Smooth muscle cell (in vitro differentiated cells): ENCODE data around the gene DDR1. TPM values are rescaled to one million over a fixed set of nuclear protein-coding genes. Genes with fewer than 3 reads are reported as not detected.

ENCODE experiments used
- DNase-seq: peaks from one replicate; lab custom pipeline; 2025; ENCODE audit not compliant: unreplicated experiment; lab: John Stamatoyannopoulos, UW
- H2AFZ ChIP-seq: fragments of 200-600 bp; sonication (generic); 2 replicates; pipeline ENCODE4 v1.6.0; 2016; ENCODE audit warnings: antibody characterized with exemption, low read depth, mild to moderate bottlenecking
- H3F3A ChIP-seq: fragments of 200-600 bp; sonication (generic); 2 replicates; pipeline ENCODE4 v1.6.0; 2017; ENCODE audit warnings: antibody characterized with exemption, low read depth
- H3K27ac ChIP-seq: fragments of 200-600 bp; sonication (generic); 2 replicates; pipeline ENCODE4 v1.5.1; 2016; ENCODE audit warnings: low read depth, mild to moderate bottlenecking
- H3K27me3 ChIP-seq: fragments of 200-600 bp; sonication (generic); 2 replicates; pipeline ENCODE4 v1.6.1; 2016; ENCODE audit warnings: low read depth, mild to moderate bottlenecking
- H3K36me3 ChIP-seq: fragments of 200-600 bp; sonication (generic); 2 replicates; pipeline ENCODE4 v1.5.1; 2016; ENCODE audit warnings: low read depth
- H3K4me1 ChIP-seq: fragments of 200-600 bp; sonication (generic); 2 replicates; pipeline ENCODE4 v1.5.1; 2016; ENCODE audit warnings: low read depth
- H3K4me2 ChIP-seq: fragments of 200-600 bp; sonication (generic); 2 replicates; pipeline ENCODE4 v1.6.0; 2016; ENCODE audit warnings: mild to moderate bottlenecking
- H3K4me3 ChIP-seq: fragments of 200-600 bp; sonication (generic); 2 replicates; pipeline ENCODE4 v1.5.1; 2016; ENCODE audit warnings: mild to moderate bottlenecking
- H3K79me2 ChIP-seq: fragments of 200-600 bp; sonication (generic); 2 replicates; pipeline ENCODE4 v1.6.0; 2016; ENCODE audit warnings: low read depth, mild to moderate bottlenecking
- H3K9ac ChIP-seq: fragments of 200-600 bp; sonication (generic); 2 replicates; pipeline ENCODE4 v1.6.0; 2016; ENCODE audit warnings: low read depth
- H3K9me3 ChIP-seq: fragments of 200-600 bp; sonication (generic); replicated peaks from 2 replicates; pipeline ENCODE4 v1.5.1; 2016; ENCODE audit warnings: low read depth
- H4K20me1 ChIP-seq: fragments of 200-600 bp; sonication (generic); 2 replicates; pipeline ENCODE4 v1.6.0; 2016; ENCODE audit warnings: low read depth
- WGBS: methylation state at CpG from one replicate; pipeline ENCODE4 v1.1.7; 2016; ENCODE audit warnings: low lambda C conversion rate; 5-methylcytosine and 5-hydroxymethylcytosine counted together
- polyA plus RNA-seq: library from polyadenylated mRNA; unstranded; fragments of >200 nt; fragmentation: Nextera tagmentation; extraction: Ambion mirVana; gene quantifications from 2 replicates; pipeline ENCODE4 v1.2.1, GENCODE V29; 2016
- total RNA-seq: library from RNA; depleted of rRNA; stranded (reverse); fragments of >200 nt; gene quantifications from 2 replicates; pipeline ENCODE4 v1.2.3, GENCODE V29; 2014
- TF ChIP-seq, protein P1 (sequence below): fragments of 200-600 bp; sonication (generic); IDR thresholded peaks from 2 replicates; pipeline ENCODE4 v1.5.1; 2017; ENCODE audit warnings: borderline replicate concordance, mild to moderate bottlenecking, antibody characterized with exemption; ENCODE audit not compliant: insufficient read depth, poor library complexity, severe bottlenecking

Gene DDR1
- total and polyA plus RNA-seq, 2 experiments from 2014 or later = 23.8 to 82.6 TPM

DNA sequence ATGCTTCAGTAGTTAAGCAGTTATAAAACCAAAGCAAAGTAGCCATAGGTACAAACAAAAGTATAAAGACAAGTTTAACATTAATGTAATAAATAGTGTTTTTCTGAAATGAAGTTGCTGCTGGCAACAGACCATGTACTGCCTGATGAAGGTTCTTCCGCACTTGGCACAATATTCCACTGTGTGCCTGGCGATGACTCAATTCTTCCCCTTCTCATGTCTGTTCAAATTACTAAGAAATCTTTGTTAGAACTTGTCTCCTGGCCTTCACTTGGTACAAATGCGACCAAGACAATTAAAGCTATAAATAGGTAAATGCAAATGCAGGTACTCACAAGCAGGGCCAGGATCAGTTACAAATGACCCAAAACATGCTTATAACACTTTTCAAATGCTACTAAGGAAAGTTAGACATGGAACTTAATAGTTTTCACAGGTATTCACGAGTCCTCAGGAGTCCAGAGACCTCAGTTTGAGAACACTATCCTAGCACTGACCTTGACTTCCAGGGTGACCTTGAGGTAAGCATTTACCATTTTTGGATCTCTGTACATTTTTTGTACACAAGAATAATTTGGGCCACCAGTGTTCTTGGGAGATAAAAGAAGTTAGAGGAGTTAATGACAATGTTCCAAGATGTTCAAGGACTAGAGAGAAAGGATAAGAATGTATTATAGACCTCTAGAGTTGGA is 8.1 kb upstream of the DDR1 start:
- peaks cover 4% of the 10 kb centered on the region for H3F3A ChIP-seq
- no peaks in the 10 kb centered on the region for H3K27me3 ChIP-seq
- H2AFZ ChIP-seq = no peak overlapping the region
- no peak overlapping the region for H3K4me3 ChIP-seq
- no peaks in the 10 kb centered on the region for H4K20me1 ChIP-seq
- no peaks in the 10 kb centered on the region for H3K36me3 ChIP-seq
- TF ChIP-seq, protein P1, sequence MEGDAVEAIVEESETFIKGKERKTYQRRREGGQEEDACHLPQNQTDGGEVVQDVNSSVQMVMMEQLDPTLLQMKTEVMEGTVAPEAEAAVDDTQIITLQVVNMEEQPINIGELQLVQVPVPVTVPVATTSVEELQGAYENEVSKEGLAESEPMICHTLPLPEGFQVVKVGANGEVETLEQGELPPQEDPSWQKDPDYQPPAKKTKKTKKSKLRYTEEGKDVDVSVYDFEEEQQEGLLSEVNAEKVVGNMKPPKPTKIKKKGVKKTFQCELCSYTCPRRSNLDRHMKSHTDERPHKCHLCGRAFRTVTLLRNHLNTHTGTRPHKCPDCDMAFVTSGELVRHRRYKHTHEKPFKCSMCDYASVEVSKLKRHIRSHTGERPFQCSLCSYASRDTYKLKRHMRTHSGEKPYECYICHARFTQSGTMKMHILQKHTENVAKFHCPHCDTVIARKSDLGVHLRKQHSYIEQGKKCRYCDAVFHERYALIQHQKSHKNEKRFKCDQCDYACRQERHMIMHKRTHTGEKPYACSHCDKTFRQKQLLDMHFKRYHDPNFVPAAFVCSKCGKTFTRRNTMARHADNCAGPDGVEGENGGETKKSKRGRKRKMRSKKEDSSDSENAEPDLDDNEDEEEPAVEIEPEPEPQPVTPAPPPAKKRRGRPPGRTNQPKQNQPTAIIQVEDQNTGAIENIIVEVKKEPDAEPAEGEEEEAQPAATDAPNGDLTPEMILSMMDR = no peak
- H3K4me2 ChIP-seq = peak overlapping the region; percentile 4
- peak overlapping the region; percentile 79 for H3K27ac ChIP-seq
- H3K4me1 ChIP-seq = peaks cover 19% of the 10 kb centered on the region
- WGBS = 36% methylated on average over 4 of the region's 4 CpGs
- H3K79me2 ChIP-seq = no peaks in the 10 kb centered on the region
- no peaks in the 10 kb centered on the region for H3K9me3 ChIP-seq
- DNase-seq = no peak
- peak overlapping the region; percentile 39 for H3K9ac ChIP-seq

DNA sequence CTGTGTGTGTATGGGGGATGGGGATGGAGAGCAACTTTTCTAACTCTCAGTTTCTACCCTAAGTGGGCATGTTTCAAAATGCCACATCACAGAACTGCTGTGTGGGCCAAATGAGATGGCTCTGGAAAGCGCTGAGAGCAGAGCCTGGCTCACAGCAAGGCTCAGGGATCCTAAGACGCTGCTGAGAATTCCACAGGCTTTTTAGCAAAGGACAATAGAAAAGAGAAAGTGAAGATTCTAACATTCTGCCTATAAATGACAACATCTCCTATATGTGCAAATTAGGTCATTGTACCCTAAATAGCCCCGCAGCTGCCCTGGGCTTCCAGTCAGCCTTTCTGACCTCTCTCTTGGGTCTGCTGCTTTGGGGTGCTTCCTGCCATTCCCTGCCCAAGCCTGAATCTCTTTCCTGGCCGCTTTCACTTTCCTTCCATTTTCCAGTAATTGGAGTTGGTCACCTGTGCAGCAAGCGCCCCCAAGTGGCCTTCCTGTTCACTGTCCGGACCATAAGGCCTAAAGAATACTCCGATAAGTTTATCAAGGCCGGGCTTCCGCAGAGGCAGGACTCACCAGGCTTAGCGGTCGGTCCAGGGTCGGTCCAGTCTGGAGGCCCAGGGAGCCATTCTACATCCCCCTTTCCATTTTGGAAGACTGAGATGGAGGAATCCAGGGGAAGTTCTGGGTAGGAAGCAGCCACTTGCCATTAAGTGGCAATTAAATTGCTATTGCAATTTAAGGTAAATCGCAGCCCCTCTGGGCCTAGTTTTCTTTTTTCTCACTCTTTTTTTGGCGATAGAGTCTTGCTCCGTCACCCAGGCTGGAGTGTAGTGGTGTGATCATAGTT is 6.7 kb upstream of the DDR1 start:
- no peaks in the 10 kb centered on the region for H3K79me2 ChIP-seq
- peak overlapping the region; percentile 8 for H3K27ac ChIP-seq
- DNase-seq = peak; percentile 44
- no peaks in the 10 kb centered on the region for H3K27me3 ChIP-seq
- no peaks in the 10 kb centered on the region for H4K20me1 ChIP-seq
- TF ChIP-seq, protein P1 = peak; percentile 88
- H2AFZ ChIP-seq = peak overlapping the region; percentile 63
- no peaks in the 10 kb centered on the region for H3K36me3 ChIP-seq
- peak overlapping the region; percentile 44 for H3K4me3 ChIP-seq
- no peak overlapping the region for H3K9ac ChIP-seq
- H3K4me2 ChIP-seq = peak overlapping the region; percentile 82
- H3F3A ChIP-seq = peaks cover 9% of the 10 kb centered on the region
- no peaks in the 10 kb centered on the region for H3K9me3 ChIP-seq
- peaks cover 32% of the 10 kb centered on the region for H3K4me1 ChIP-seq
- WGBS = 22% methylated on average over 15 of the region's 15 CpGs

DNA sequence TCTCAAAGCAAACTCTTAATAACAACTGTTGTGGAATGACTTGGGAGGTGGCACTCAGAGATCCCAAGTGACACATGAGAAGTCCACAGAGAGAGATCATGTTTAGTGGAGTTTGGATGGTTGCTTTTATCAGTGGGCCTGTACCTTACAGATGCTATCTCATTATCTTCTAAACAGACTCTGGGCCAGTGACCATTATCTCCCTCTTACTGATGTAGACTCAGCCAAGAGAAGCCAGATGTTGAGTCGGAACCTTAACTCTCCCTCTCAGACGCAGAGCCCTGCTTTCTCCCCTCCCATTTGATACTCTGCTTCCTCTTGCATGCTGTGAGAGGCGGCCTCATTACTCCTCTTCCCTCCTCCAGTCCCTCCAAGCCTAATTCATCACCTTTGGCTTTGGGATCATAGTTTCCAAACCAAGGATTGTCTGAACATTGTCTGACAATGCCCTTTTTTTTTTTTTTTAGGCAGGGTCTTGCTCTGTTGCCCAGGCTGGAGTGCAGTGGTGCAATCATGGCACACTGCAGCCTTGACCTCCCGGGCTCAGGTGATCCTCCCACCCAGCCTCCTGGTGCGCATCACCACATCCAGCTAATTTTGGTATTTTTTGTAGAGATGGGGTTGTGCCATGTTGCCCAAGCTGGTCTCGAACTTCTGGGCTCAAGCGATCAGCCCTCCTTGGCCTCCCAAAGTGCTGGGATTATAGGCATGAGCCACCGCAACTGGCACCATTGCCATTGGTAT is 4.5 kb upstream of the DDR1 start:
- no peaks in the 10 kb centered on the region for H4K20me1 ChIP-seq
- H3K27me3 ChIP-seq = no peaks in the 10 kb centered on the region
- H3K36me3 ChIP-seq = no peaks in the 10 kb centered on the region
- H2AFZ ChIP-seq = no peak overlapping the region
- H3K4me3 ChIP-seq = no peak overlapping the region
- TF ChIP-seq, protein P1 = no peak
- DNase-seq = no peak
- H3K9me3 ChIP-seq = no peaks in the 10 kb centered on the region
- WGBS = 76% methylated on average over 8 of the region's 8 CpGs
- H3K4me2 ChIP-seq = no peak overlapping the region
- H3K9ac ChIP-seq = no peak overlapping the region
- peaks cover 18% of the 10 kb centered on the region for H3F3A ChIP-seq
- H3K4me1 ChIP-seq = peaks cover 37% of the 10 kb centered on the region
- no peak overlapping the region for H3K27ac ChIP-seq
- H3K79me2 ChIP-seq = peaks cover 5% of the 10 kb centered on the region
